ENCODE measurements around the gene RBM38.

The RBM38 gene

GRCh38 chr20:57435498-57436222 is 44.5 kb downstream of the RBM38 start:
- DNase-seq (ENCODE audit: low read depth, low spot score), result no peak

- no peak for DNase-seq (ENCODE audit: low read depth, low spot score)
These were observed 45.0 kb downstream of the RBM38 start for GRCh38 chr20:57436223-57436545.

GRCh38 chr20:57437267-57437666 is 46.1 kb downstream of the RBM38 start:
- no peak for DNase-seq (ENCODE audit: low read depth, low spot score)

- DNase-seq (ENCODE audit: low read depth, low spot score), result no peak
These were observed 46.6 kb downstream of the RBM38 start for GRCh38 chr20:57437672-57438330.

GRCh38 chr20:57438552-57438951 is 47.4 kb downstream of the RBM38 start:
- no peak for DNase-seq (ENCODE audit: low read depth, low spot score)

- no peak for DNase-seq (ENCODE audit: low read depth, low spot score)
These were observed 48.2 kb downstream of the RBM38 start for GRCh38 chr20:57439432-57439831.

GRCh38 chr20:57439993-57440392 is 48.8 kb downstream of the RBM38 start:
- no peak for DNase-seq (ENCODE audit: low read depth, low spot score)

GRCh38 chr20:57440678-57441509 is 49.7 kb downstream of the RBM38 start:
- DNase-seq (ENCODE audit: low read depth, low spot score), result no peak

- no peak for DNase-seq (ENCODE audit: low read depth, low spot score)
These were observed 50.4 kb downstream of the RBM38 start for GRCh38 chr20:57441510-57442154.

- DNase-seq (ENCODE audit: low read depth, low spot score), result no peak
These were observed 51.1 kb downstream of the RBM38 start for GRCh38 chr20:57442158-57442887.

- DNase-seq (ENCODE audit: low read depth, low spot score), result no peak
These were observed 51.7 kb downstream of the RBM38 start for GRCh38 chr20:57442888-57443239.

- DNase-seq (ENCODE audit: low read depth, low spot score), result no peak
These were observed 52.4 kb downstream of the RBM38 start for GRCh38 chr20:57443349-57444265.

GRCh38 chr20:57444394-57445048 is 53.3 kb downstream of the RBM38 start:
- DNase-seq (ENCODE audit: low read depth, low spot score), result no peak

- DNase-seq (ENCODE audit: low read depth, low spot score), result no peak
These were observed 54.1 kb downstream of the RBM38 start for GRCh38 chr20:57445298-57445697.

GRCh38 chr20:57445774-57446173 is 54.6 kb downstream of the RBM38 start:
- no peak for DNase-seq (ENCODE audit: low read depth, low spot score)

- DNase-seq (ENCODE audit: low read depth, low spot score), result no peak
These were observed 57.7 kb downstream of the RBM38 start for GRCh38 chr20:57448764-57449354.

GRCh38 chr20:57449398-57450354 is 58.5 kb downstream of the RBM38 start:
- no peak for DNase-seq (ENCODE audit: low read depth, low spot score)

- DNase-seq (ENCODE audit: low read depth, low spot score), result no peak
These were observed 59.2 kb downstream of the RBM38 start for GRCh38 chr20:57450419-57450818.
